HG03439 (cell line): ENCODE results near the gene ATF1.
A peak's percentile ranks its signal among the peaks of the same experiment; 100 is the strongest.
"Not testable (repeated sequence)": the region's sequence is repeated elsewhere in the genome, so short reads cannot be mapped to it uniquely, and the experiment has no call there.

Experiments
- ATAC-seq: cut with Tn5 transposase; IDR thresholded peaks from one replicate; pipeline ENCODE4 v1.9.1; 2021; ENCODE audit warnings: mild to moderate bottlenecking, moderate library complexity; ENCODE audit not compliant: unreplicated experiment

Gene ATF1

GRCh38 chr12:50751948-50752721 is 11.8 kb upstream of the ATF1 start:
- no peak for ATAC-seq

- no peak for ATAC-seq
These were observed 10.6 kb upstream of the ATF1 start for GRCh38 chr12:50753232-50753769.

- peak; percentile 43 for ATAC-seq
These were observed 589 bp downstream of the ATF1 start for GRCh38 chr12:50764286-50765094.

GRCh38 chr12:50765095-50765911 is 1.4 kb downstream of the ATF1 start:
- ATAC-seq = peak; percentile 5

GRCh38 chr12:50768391-50768790 is 4.5 kb downstream of the ATF1 start:
- no peak for ATAC-seq

- not testable (repeated sequence) for ATAC-seq
These were observed 4.9 kb downstream of the ATF1 start for GRCh38 chr12:50768813-50769212.

GRCh38 chr12:50771409-50771808 is 7.5 kb downstream of the ATF1 start:
- no peak for ATAC-seq

- no peak for ATAC-seq
These were observed 8.6 kb downstream of the ATF1 start for GRCh38 chr12:50772470-50772869.

GRCh38 chr12:50772877-50773276 is 9.0 kb downstream of the ATF1 start:
- ATAC-seq = no peak

GRCh38 chr12:50775251-50775650 is 11.3 kb downstream of the ATF1 start:
- no peak for ATAC-seq

GRCh38 chr12:50776749-50777728 is 13.1 kb downstream of the ATF1 start:
- ATAC-seq = no peak

- ATAC-seq = no peak
These were observed 15.0 kb downstream of the ATF1 start for GRCh38 chr12:50778663-50779590.

GRCh38 chr12:50780013-50780412 is 16.1 kb downstream of the ATF1 start:
- no peak for ATAC-seq

GRCh38 chr12:50784501-50784900 is 20.6 kb downstream of the ATF1 start:
- ATAC-seq = no peak

- no peak for ATAC-seq
These were observed 21.6 kb downstream of the ATF1 start for GRCh38 chr12:50785406-50786001.

- ATAC-seq = no peak
These were observed 22.8 kb downstream of the ATF1 start for GRCh38 chr12:50786498-50787231.

- no peak for ATAC-seq
These were observed 23.7 kb downstream of the ATF1 start for GRCh38 chr12:50787618-50788017.

- ATAC-seq = no peak
These were observed 24.7 kb downstream of the ATF1 start for GRCh38 chr12:50788561-50788960.
